K562 (cell line): ENCODE measurements around the gene SRSF6. TPM values are rescaled to one million over a fixed set of nuclear protein-coding genes. Genes with fewer than 3 reads are reported as not detected.
A peak's percentile ranks its signal among the peaks of the same experiment; 100 is the strongest.

Experiments
- ATAC-seq: fragments of 200-7000 bp; cut with Tn5 transposase; 3 replicates; pipeline ENCODE4 v1.9.1; 2020; ENCODE audit warnings: moderate library complexity
- BruUV-seq: library from RNA; stranded (reverse); fragments of 400-500 nt; replicated peaks from 2 replicates; lab custom pipeline; 2021; lab: Mats Ljungman, UMichigan
- CTCF ChIA-PET: fragments of 300-600 bp; formaldehyde crosslinking; extraction: SDS; loops from one replicate; lab custom pipeline; 2021; ENCODE audit warnings: low intra/inter-chr PET ratio; lab: Yijun Ruan, JAX
- POLR2A ChIA-PET: fragments of 300-600, 350-650 bp; sonication (Branson Sonifier 250); formaldehyde crosslinking; extraction: SDS; loops from one replicate; lab custom pipeline; 2021; ENCODE audit warnings: antibody characterized with exemption, inconsistent platforms; lab: Yijun Ruan, JAX
- DNase-seq, 4 experiments: peaks; one replicate each; pipeline versions ENCODE4 v3.0.0 to v3.0.0-alpha.2; 2011 to 2018; ENCODE audit warnings: low spot score in 3 of 4, mixed read lengths in 3 of 4; ENCODE audit errors: extremely low read depth in 1 of 4
- FAIRE-seq: peaks from 2 replicates; lab custom pipeline; 2011; peaks lifted over from hg19 to GRCh38; lab: Jason Lieb, UNC
- H2AFZ ChIP-seq: 2 replicates; pipeline ENCODE4 v1.6.0; 2011; ENCODE audit warnings: low read depth, low read length, control low read depth, inconsistent platforms
- H3K27ac ChIP-seq: fragments of 200-600 bp; 3 replicates; pipeline ENCODE4 v1.8.0; 2011; ENCODE audit warnings: low read depth, mild to moderate bottlenecking, control low read depth, inconsistent platforms, low read length, moderate library complexity, mixed read lengths; ENCODE audit errors: extremely low read depth
- H3K27me3 ChIP-seq, 2 experiments: fragments of 300-600 bp in 1 of 2; 2 replicates in 1 of 2; 3 replicates in 1 of 2; pipeline versions ENCODE4 v1.6.0 to v1.8.0; 2011; ENCODE audit warnings: inconsistent platforms in 2 of 2, low read length in 2 of 2, mild to moderate bottlenecking in 1 of 2, mixed read lengths in 1 of 2, moderate library complexity in 1 of 2; ENCODE audit not compliant: control insufficient read depth in 2 of 2, insufficient read depth in 2 of 2
- H3K36me3 ChIP-seq: fragments of 300-600 bp; 3 replicates; pipeline ENCODE4 v1.8.0; 2011; ENCODE audit warnings: mild to moderate bottlenecking, low read length, inconsistent platforms; ENCODE audit not compliant: control insufficient read depth, insufficient read depth
- H3K4me1 ChIP-seq, 2 experiments: fragments of 200-600 bp in 1 of 2; replicated peaks in 1 of 2; 2 replicates in 1 of 2; 3 replicates in 1 of 2; pipeline versions ENCODE4 v1.5.1 to v1.8.0; 2011; ENCODE audit warnings: inconsistent platforms in 2 of 2, low read length in 2 of 2, mild to moderate bottlenecking in 1 of 2, mixed read lengths in 1 of 2, moderate library complexity in 1 of 2; ENCODE audit not compliant: control insufficient read depth in 2 of 2, insufficient read depth in 2 of 2
- H3K4me2 ChIP-seq: 2 replicates; pipeline ENCODE4 v1.6.1; 2011; ENCODE audit warnings: low read length, control low read depth, inconsistent platforms, mixed read lengths; ENCODE audit not compliant: insufficient read depth
- H3K4me3 ChIP-seq: fragments of 200-600 bp; sonication (generic), shearing (Covaris generic); 2 replicates; pipeline ENCODE4 v1.5.1; 2016; ENCODE audit warnings: control low read depth, inconsistent platforms
- H3K79me2 ChIP-seq: fragments of 200-600 bp; 3 replicates; pipeline ENCODE4 v1.8.0; 2011; ENCODE audit warnings: low read length, inconsistent platforms; ENCODE audit not compliant: control insufficient read depth, insufficient read depth
- H3K9ac ChIP-seq, 2 experiments: 2 replicates each; pipeline versions ENCODE4 v1.6.0 to v1.6.1; 2011; ENCODE audit warnings: low read depth in 2 of 2, low read length in 2 of 2, control low read depth in 1 of 2, inconsistent platforms in 1 of 2, mild to moderate bottlenecking in 1 of 2, mixed read lengths in 1 of 2; ENCODE audit not compliant: insufficient read depth in 1 of 2
- H3K9me1 ChIP-seq: one replicate; pipeline ENCODE4 v1.6.0; 2011; ENCODE audit warnings: inconsistent platforms, mild to moderate bottlenecking, low read length, moderate library complexity; ENCODE audit not compliant: control insufficient read depth, insufficient read depth
- H3K9me3 ChIP-seq: replicated peaks from 2 replicates; pipeline ENCODE4 v1.5.1; 2011; ENCODE audit warnings: low read depth, low read length, inconsistent platforms; ENCODE audit not compliant: control insufficient read depth, insufficient read depth
- H4K20me1 ChIP-seq: replicated peaks from 2 replicates; pipeline ENCODE4 v1.6.1; 2011; ENCODE audit warnings: low read length, inconsistent platforms, mixed read lengths; ENCODE audit not compliant: control insufficient read depth, insufficient read depth
- CEBPB ChIP-seq: fragments of 450-650 bp; IDR thresholded peaks from 2 replicates; pipeline ENCODE4 v1.6.1; 2016; ENCODE audit warnings: missing genetic modification characterization, missing compliant biosample characterization
- POLR2A ChIP-seq: fragments of 450-650 bp; conservative IDR thresholded peaks from 2 replicates; pipeline ENCODE4 v1.6.1; 2016
- SMAD3 ChIP-seq: fragments of 450-650 bp; formaldehyde crosslinking; conservative IDR thresholded peaks from 2 replicates; pipeline ENCODE4 v1.4.0; 2020; ENCODE audit warnings: mild to moderate bottlenecking
- SRSF9 ChIP-seq: fragments of 200-400 bp; formaldehyde crosslinking; IDR thresholded peaks from 2 replicates; pipeline ENCODE4 v1.6.1; 2017; ENCODE audit warnings: low read depth, low read length, borderline replicate concordance
- SUPT5H ChIP-seq: fragments of 450-650 bp; IDR thresholded peaks from 2 replicates; pipeline ENCODE4 v1.6.1; 2016
- TCF7 ChIP-seq: sonication (generic); IDR thresholded peaks from 2 replicates; pipeline ENCODE4 v1.6.1; 2016; ENCODE audit warnings: antibody characterized with exemption, borderline replicate concordance
- ZNF75A ChIP-seq: fragments of 450-650 bp; formaldehyde crosslinking; IDR thresholded peaks from 2 replicates; pipeline ENCODE4 v1.4.0; 2020; ENCODE audit warnings: mild to moderate bottlenecking
- ZNF79 ChIP-seq: fragments of 250-450 bp; sonication (Bioruptor Pico); IDR thresholded peaks from 2 replicates; pipeline ENCODE4 v1.4.0; 2020; ENCODE audit warnings: low read depth, mild to moderate bottlenecking, moderate library complexity
- WGBS: fragments of 100-300 bp; shearing (Covaris generic); methylation state at CpG from one replicate; pipeline ENCODE4 v1.1.6; 2016; ENCODE audit warnings: low coverage, mixed read lengths; ENCODE audit not compliant: insufficient coverage; ENCODE audit errors: missing lambda C conversion rate; 5-methylcytosine and 5-hydroxymethylcytosine counted together
- in situ Hi-C: fragments of 300-500 bp; cut with MboI; formaldehyde crosslinking; loops from 4 replicates; pipeline ENCODE4 v1.15.0; 2018; ENCODE audit warnings: inconsistent platforms, mixed read lengths
- intact Hi-C: fragments of 100-400 bp; cut with micrococcal nuclease; formaldehyde crosslinking; loops from 2 replicates; pipeline ENCODE4 v1.14.2; 2022
- polyA plus RNA-seq, 8 experiments: library from polyadenylated mRNA; depleted of rRNA in 4 of 8; stranded (reverse) in 5 of 8; unstranded in 3 of 8; fragments of >200 nt; fragmentation: Nextera tagmentation in 2 of 8; fragmentation: Illumina TruSeq in 1 of 8; extraction: Ambion mirVana in 2 of 8; extraction: Trizol in 1 of 8; gene quantifications; 2 replicates each; pipeline versions ENCODE4 v1.2.1 to v1.2.3, GENCODE V29; 2011 to 2014; ENCODE audit warnings: inconsistent platforms in 1 of 8, missing spikeins in 1 of 8
- total RNA-seq, 7 experiments: library from RNA; depleted of rRNA in 6 of 7; stranded (reverse); fragments of >200 nt in 6 of 7; fragmentation: Illumina TruSeq in 2 of 7; extraction: Trizol in 2 of 7; gene quantifications; 2 replicates each; pipeline versions ENCODE4 v1.2.1 to v1.2.3, GENCODE V29; 2011 to 2021; ENCODE audit warnings: low replicate concordance in 1 of 7
- TF ChIP-seq, protein P1 (sequence below): fragments of 250-450 bp; sonication (Bioruptor Pico); IDR thresholded peaks from 2 replicates; pipeline ENCODE4 v1.5.0; 2021; ENCODE audit warnings: mild to moderate bottlenecking, moderate library complexity

SRSF6 gene
- total and polyA plus RNA-seq, 9 of the 15 experiments (the other 6 are each of a cell fraction or from before 2014, with no cell fraction given), result 52.4 to 165 (median 117) TPM

GRCh38 chr20:43464219-43464790 lies 6.6 kb downstream of the SRSF6 start:
- Histone ChIP-seq H3K9ac (no peak overlapping the region), H3K9me1 (peaks cover 4% of the 10 kb centered on the region), H3K4me3 (no peak overlapping the region), H3K4me1 (peaks cover 0 to 4% of the 10 kb centered on the region in 2 experiments; a peak in 2 of 5 replicates), H3K79me2 (peaks cover 37% of the 10 kb centered on the region), H3K9me3 (no peaks in the 10 kb centered on the region), H3K4me2 (no peak overlapping the region), H3K36me3 (peaks cover 69% of the 10 kb centered on the region), H4K20me1 (peaks cover 8% of the 10 kb centered on the region; the same call in 1 of the 2 replicates), H3K27ac (no peak overlapping the region), H3K27me3 (no peaks in the 10 kb centered on the region), H2AFZ (no peak overlapping the region)
- CTCF ChIA-PET, result no interaction called here
- in situ Hi-C loops, result no loop called here
- no TSS peak for BruUV-seq
- peak; percentile 19 for ATAC-seq
- TF ChIP-seq SRSF9, result no peak
- TF ChIP-seq POLR2A, result peak; percentile 52
- TF ChIP-seq TCF7, result no peak
- no peak for TF ChIP-seq ZNF75A (CRISPR knock-in tag)
- TF ChIP-seq CEBPB (tag), result no peak
- 0 out of 2 replicates have a peak, but pooled peaks have one; percentile 13 for TF ChIP-seq SMAD3 (CRISPR knock-in tag)
- peak; percentile 43; the same call in 1 of the 2 replicates for TF ChIP-seq SUPT5H
- no peak for TF ChIP-seq ZNF79 (CRISPR knock-in tag)
- TF ChIP-seq, protein P1, sequence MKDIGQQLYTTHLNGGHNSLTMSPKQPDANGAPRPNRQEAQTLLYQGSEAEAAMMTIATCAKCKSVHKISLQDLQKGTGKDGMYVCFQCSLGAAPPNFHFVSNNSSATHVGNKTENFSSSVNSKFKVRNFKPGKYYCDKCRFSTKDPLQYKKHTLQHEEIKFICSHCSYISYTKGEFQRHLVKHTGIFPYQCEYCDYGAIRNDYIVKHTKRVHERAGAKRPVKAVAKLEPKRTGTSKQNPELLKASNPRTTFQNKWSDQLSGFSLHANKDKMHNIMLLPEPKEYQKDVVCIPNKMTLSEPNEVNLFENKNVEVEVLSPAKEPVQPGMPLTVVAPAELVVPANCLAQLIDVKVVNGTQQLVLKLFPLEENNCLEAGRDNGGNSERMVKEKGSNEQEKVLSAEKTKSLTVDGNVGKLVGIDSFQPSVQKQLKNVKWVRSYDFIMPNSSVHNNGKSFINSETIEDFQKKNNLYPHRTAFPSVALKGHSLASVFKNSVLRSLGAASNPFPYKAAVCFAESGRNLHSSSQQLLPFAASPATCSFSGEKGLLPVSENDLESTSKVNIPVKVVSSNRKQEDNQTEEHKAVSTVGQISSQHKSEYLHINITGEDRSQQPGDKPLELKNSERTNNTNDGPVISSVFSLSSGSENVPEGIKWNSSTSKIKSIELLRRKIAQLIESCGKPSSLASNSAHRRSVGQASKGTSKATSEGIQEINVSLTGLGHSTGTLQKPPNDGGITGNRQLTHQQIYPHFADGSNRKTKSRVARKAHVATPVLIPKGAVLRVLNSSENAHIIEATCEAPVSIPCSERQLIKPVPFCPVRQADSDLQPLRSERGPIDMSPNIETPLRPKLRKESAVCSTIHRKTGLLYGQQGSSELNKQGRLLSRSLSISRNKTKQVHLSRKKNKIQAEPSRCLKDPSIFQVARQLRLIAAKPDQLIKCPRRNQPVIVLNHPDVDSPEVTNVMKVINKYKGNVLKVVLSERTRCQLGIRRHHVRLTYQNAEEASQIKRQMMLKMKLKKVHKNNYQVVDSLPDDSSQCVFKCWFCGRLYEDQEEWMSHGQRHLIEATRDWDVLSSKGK (CRISPR knock-in tag), result no peak
- no peak for DNase-seq
- POLR2A ChIA-PET, result interaction anchor here (0.7 to 3.6 kb wide), 6 partner anchors 9 to 94 kb away, joined by 3 to 28 read pairs (median 3); partner anchors contain the start of gene SGK2
- no peak for FAIRE-seq
- intact Hi-C loops, result no loop called here
- 87% methylated on average over 9 of the region's 9 CpGs for WGBS
